H1 (cell line): ENCODE data around the gene RAB8B.

Source experiments
- ATF2 ChIP-seq: IDR thresholded peaks from 2 replicates; pipeline ENCODE4 v1.6.1; 2012; ENCODE audit warnings: low read length, inconsistent platforms
- ATF3 ChIP-seq: IDR thresholded peaks from 2 replicates; pipeline ENCODE4 v1.6.1; 2011; ENCODE audit warnings: low read depth, mild to moderate bottlenecking, low read length; ENCODE audit not compliant: insufficient read depth
- CTCF ChIP-seq, 3 experiments: IDR thresholded peaks; 1 replicate in 2 of 3; 2 replicates in 1 of 3; pipeline versions ENCODE4 v1.5.1 to v1.6.1; 2011; ENCODE audit warnings: low read length in 3 of 3, mild to moderate bottlenecking in 3 of 3, inconsistent platforms in 2 of 3, low read depth in 1 of 3, moderate library complexity in 1 of 3; ENCODE audit not compliant: insufficient read depth in 1 of 3; ENCODE audit errors: control extremely low read depth in 1 of 3
- RAD21 ChIP-seq, 2 experiments: IDR thresholded peaks in 1 of 2; conservative IDR thresholded peaks in 1 of 2; 2 replicates each; pipeline ENCODE4 v1.6.1; 2011; ENCODE audit warnings: low read depth in 2 of 2, low read length in 2 of 2, improper control_type of control experiment in 1 of 2, inconsistent platforms in 1 of 2, mild to moderate bottlenecking in 1 of 2, moderate library complexity in 1 of 2

GRCh38 chr15:63227689-63228088, 38.3 kb downstream of the RAB8B start:
- TF ChIP-seq CTCF (IDR thresholded peaks at IDR 0.05; ENCODE audit: control extremely low read depth in 1 of 3, insufficient read depth in 1 of 3, low read depth in 1 of 3, low read length in 3 of 3), result no peak
- no peak for TF ChIP-seq ATF2
- TF ChIP-seq RAD21 (IDR thresholded peaks at IDR 0.05 in 1 of 2, conservative IDR thresholded peaks at IDR 0.05 in 1 of 2; ENCODE audit: low read depth in 2 of 2, low read length in 2 of 2), result no peak
- no peak for TF ChIP-seq ATF3
